HepG2 (cell line): ENCODE results near the gene LAMTOR1. TPM values are rescaled to one million over a fixed set of nuclear protein-coding genes. Genes with fewer than 3 reads are reported as not detected.
A peak's percentile ranks its signal among the peaks of the same experiment; 100 is the strongest.

Experiments used
- EZH2 ChIP-seq: conservative IDR thresholded peaks from 2 replicates; pipeline ENCODE4 v1.6.1; 2012; ENCODE audit warnings: mild to moderate bottlenecking, low read depth, low read length, moderate library complexity
- FOXK2 ChIP-seq: fragments of 450-650 bp; IDR thresholded peaks from 2 replicates; pipeline ENCODE4 v1.6.1; 2016
- GLMP ChIP-seq: sonication (generic); formaldehyde crosslinking; IDR thresholded peaks from 2 replicates; pipeline ENCODE4 v1.9.0; 2021; ENCODE audit warnings: missing genetic modification reagents, mild to moderate bottlenecking, borderline replicate concordance
- HMGXB3 ChIP-seq: sonication (generic); formaldehyde crosslinking; IDR thresholded peaks from 2 replicates; pipeline ENCODE4 v1.4.0; 2020; ENCODE audit warnings: missing genetic modification reagents, borderline replicate concordance
- MTERF4 ChIP-seq: sonication (generic); formaldehyde crosslinking; IDR thresholded peaks from 2 replicates; pipeline ENCODE4 v1.8.0; 2023; ENCODE audit warnings: mild to moderate bottlenecking, missing genetic modification reagents
- RARA ChIP-seq: IDR thresholded peaks from 2 replicates; pipeline ENCODE4 v1.6.1; 2016; ENCODE audit warnings: missing genetic modification reagents, missing compliant biosample characterization
- ZBTB20 ChIP-seq: sonication (generic); formaldehyde crosslinking; IDR thresholded peaks from 2 replicates; pipeline ENCODE4 v1.8.1; 2023; ENCODE audit warnings: missing genetic modification reagents, low read depth, mild to moderate bottlenecking, borderline replicate concordance
- ZBTB43 ChIP-seq: sonication (generic); formaldehyde crosslinking; conservative IDR thresholded peaks from 2 replicates; pipeline ENCODE4 v1.4.0; 2020; ENCODE audit warnings: missing genetic modification reagents
- polyA plus RNA-seq, 8 experiments: library from polyadenylated mRNA; depleted of rRNA in 3 of 8; stranded (reverse) in 7 of 8; unstranded in 1 of 8; fragments of >200 nt; fragmentation: Illumina TruSeq in 4 of 8; extraction: Trizol in 4 of 8; gene quantifications; 2 replicates each; pipeline versions ENCODE4 v1.2.1 to v1.2.3, GENCODE V29; 2011 to 2016; ENCODE audit warnings: low read depth in 4 of 8, missing spikeins in 1 of 8, mixed read lengths in 1 of 8; ENCODE audit not compliant: insufficient read depth in 1 of 8
- total RNA-seq, 5 experiments: library from RNA; depleted of rRNA; stranded (reverse); fragments of >200 nt; fragmentation: Illumina TruSeq; extraction: Trizol; gene quantifications; 2 replicates each; pipeline ENCODE4 v1.2.3, GENCODE V29; 2016; ENCODE audit warnings: low read depth in 1 of 5
- TF ChIP-seq, protein P1 (sequence below): sonication (generic); formaldehyde crosslinking; IDR thresholded peaks from 2 replicates; pipeline ENCODE4 v1.4.0; 2020; ENCODE audit warnings: missing genetic modification reagents
- TF ChIP-seq, protein P2 (sequence below): sonication (generic); formaldehyde crosslinking; IDR thresholded peaks from 2 replicates; pipeline ENCODE4 v1.4.0; 2020; ENCODE audit warnings: missing genetic modification reagents; ENCODE audit errors: not compliant biosample characterization
- TF ChIP-seq, protein P3 (sequence below): IDR thresholded peaks from 2 replicates; pipeline ENCODE4 v1.6.1; 2016; ENCODE audit warnings: mild to moderate bottlenecking

Gene LAMTOR1
- total and polyA plus RNA-seq, 2 of the 13 experiments (the other 11 are each of a cell fraction or from before 2014, with no cell fraction given) = 60.4 to 66.0 TPM

GRCh38 chr11:72080326-72081183 lies 22.5 kb downstream of the LAMTOR1 start, which contains the start of the genes LRRC51 and NUMA1 (continued):
- TF ChIP-seq, protein P1, sequence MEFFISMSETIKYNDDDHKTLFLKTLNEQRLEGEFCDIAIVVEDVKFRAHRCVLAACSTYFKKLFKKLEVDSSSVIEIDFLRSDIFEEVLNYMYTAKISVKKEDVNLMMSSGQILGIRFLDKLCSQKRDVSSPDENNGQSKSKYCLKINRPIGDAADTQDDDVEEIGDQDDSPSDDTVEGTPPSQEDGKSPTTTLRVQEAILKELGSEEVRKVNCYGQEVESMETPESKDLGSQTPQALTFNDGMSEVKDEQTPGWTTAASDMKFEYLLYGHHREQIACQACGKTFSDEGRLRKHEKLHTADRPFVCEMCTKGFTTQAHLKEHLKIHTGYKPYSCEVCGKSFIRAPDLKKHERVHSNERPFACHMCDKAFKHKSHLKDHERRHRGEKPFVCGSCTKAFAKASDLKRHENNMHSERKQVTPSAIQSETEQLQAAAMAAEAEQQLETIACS (CRISPR knock-in tag) = peak; percentile 95
- TF ChIP-seq EZH2 (no peak), HMGXB3 (CRISPR knock-in tag) (no peak; the same call in 1 of the 2 replicates), FOXK2 (peak; percentile 76), GLMP (CRISPR knock-in tag) (no peak), ZBTB20 (CRISPR knock-in tag) (no peak), MTERF4 (CRISPR knock-in tag) (no peak), RARA (CRISPR knock-in tag) (no peak; the same call in 1 of the 2 replicates), ZBTB43 (CRISPR knock-in tag) (no peak)
- TF ChIP-seq, protein P2, sequence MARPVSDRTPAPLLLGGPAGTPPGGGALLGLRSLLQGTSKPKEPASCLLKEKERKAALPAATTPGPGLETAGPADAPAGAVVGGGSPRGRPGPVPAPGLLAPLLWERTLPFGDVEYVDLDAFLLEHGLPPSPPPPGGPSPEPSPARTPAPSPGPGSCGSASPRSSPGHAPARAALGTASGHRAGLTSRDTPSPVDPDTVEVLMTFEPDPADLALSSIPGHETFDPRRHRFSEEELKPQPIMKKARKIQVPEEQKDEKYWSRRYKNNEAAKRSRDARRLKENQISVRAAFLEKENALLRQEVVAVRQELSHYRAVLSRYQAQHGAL = no peak
- TF ChIP-seq, protein P3, sequence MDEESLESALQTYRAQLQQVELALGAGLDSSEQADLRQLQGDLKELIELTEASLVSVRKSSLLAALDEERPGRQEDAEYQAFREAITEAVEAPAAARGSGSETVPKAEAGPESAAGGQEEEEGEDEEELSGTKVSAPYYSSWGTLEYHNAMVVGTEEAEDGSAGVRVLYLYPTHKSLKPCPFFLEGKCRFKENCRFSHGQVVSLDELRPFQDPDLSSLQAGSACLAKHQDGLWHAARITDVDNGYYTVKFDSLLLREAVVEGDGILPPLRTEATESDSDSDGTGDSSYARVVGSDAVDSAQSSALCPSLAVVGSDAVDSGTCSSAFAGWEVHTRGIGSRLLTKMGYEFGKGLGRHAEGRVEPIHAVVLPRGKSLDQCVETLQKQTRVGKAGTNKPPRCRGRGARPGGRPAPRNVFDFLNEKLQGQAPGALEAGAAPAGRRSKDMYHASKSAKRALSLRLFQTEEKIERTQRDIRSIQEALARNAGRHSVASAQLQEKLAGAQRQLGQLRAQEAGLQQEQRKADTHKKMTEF (CRISPR knock-in tag) = peak; percentile 59; the same call in 1 of the 2 replicates
